ENCODE data around the gene S100A5.
"Not testable (repeated sequence)": the region's sequence is repeated elsewhere in the genome, so short reads cannot be mapped to it uniquely, and the experiment has no call there.

S100A5 gene

DNA sequence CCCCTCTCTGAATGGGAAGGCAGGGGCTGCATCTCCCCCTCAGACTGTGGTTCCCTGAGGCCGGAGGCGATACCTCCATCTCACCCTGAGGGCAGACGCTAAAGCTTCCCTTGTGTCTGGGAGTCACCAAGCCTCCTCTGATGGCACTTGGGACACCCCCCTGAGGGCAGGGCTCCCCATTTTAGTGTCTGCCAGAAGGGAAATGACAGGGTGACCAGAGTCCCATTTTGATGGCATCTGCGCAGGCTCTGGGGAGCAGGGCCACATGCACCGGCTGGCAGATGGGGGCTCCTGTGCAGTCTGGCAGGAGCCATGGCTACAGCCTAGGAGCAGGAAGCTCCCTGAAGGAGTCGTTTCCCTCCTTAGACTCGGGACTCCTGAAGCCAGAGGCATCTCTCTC, 23.3 kb upstream of the S100A5 start:
- ATAC-seq (replicated peaks; ENCODE audit: extremely low read depth, poor library complexity, severe bottlenecking) = no peak
- Mint-ChIP-seq H3K36me3 (ENCODE audit: insufficient read depth) (peaks cover 3% of the 10 kb centered on the region), H3K9me3 (no peaks in the 10 kb centered on the region), H3K4me1 (peaks cover 28% of the 10 kb centered on the region), H3K4me3 (no peak overlapping the region), H3K27ac (ENCODE audit: low read depth) (no peak overlapping the region), H3K27me3 (no peaks in the 10 kb centered on the region)
- no peak for DNase-seq (ENCODE audit: low spot score in 2 of 2)

DNA sequence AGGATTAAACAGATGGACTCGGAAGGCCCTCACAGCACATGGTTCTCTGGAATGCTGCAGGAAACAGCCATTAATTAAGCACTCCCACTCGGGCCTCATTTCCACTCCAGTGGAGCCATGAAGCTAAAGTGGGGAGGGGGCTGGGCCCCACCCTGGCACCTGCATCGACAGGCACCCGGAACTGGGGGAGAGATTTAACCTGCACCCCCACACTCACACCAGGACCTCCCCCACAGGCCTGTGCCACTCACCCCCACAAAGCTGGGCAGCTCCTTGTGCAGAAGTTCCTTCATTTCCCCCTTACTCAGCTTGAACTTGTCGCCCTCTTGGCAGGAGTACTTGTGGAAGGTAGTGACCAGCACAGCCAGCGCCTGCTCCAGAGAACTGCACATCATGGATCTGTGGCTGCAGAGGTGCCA, 22.8 kb upstream of the S100A5 start:
- no peak for ATAC-seq (replicated peaks; ENCODE audit: extremely low read depth, poor library complexity, severe bottlenecking)
- no peak for DNase-seq (ENCODE audit: low spot score in 2 of 2)
- H3K4me3 Mint-ChIP-seq = no peak overlapping the region
- peaks cover 1% of the 10 kb centered on the region for H3K36me3 Mint-ChIP-seq (ENCODE audit: insufficient read depth)
- no peaks in the 10 kb centered on the region for H3K9me3 Mint-ChIP-seq
- no peaks in the 10 kb centered on the region for H3K27me3 Mint-ChIP-seq
- peaks cover 24% of the 10 kb centered on the region for H3K4me1 Mint-ChIP-seq
- no peak overlapping the region for H3K27ac Mint-ChIP-seq (ENCODE audit: low read depth)

DNA sequence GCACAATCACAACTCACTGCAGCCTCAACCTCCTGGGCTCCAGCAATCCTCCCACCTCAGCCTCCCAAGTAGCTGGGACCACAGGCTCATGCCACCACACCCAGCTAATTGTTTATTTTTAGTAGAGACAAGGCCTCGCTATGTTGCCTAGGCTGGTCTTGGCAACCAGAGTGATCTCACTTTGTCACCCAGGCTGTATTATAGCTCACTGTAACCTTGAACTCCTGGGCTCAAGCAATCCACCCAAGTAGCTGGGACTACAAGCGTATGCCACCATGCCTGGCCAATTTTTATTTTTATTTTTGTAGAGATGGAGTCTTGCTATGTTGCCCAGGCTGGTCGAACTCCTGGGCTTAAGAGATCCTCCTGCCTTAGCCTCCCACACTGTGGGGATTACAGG, 21.3 kb upstream of the S100A5 start:
- not testable (repeated sequence) for H3K27ac Mint-ChIP-seq (ENCODE audit: low read depth); ATAC-seq (replicated peaks; ENCODE audit: extremely low read depth, poor library complexity, severe bottlenecking); H3K9me3 Mint-ChIP-seq; H3K4me3 Mint-ChIP-seq; H3K36me3 Mint-ChIP-seq (ENCODE audit: insufficient read depth); DNase-seq (ENCODE audit: low spot score in 2 of 2); H3K27me3 Mint-ChIP-seq
- peaks cover 14% of the 10 kb centered on the region for H3K4me1 Mint-ChIP-seq

DNA sequence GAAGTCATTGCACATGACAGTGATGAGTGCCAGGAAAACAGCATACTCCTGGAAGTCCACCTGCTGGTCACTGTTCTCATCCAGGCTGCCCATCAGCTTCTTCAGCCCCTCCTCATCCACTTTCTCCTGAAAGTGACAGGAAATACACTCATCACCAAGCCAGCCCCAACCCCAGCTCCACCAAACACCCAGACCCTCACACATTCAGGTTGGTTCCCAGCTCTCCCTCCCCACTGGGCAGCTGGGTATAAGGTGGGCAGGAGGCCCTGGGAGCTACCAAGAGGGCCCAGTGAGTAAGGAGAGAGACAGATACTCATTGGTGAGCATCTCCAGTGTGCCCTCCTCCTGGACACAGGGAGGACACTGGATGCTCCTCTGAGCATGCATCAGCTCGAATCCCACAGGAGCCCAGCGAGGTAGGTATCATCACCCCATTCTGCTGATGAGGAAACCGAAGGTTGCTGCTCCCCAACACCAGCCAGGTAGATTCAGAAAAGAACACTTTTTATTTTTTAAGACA, 20.8 kb upstream of the S100A5 start:
- DNase-seq (ENCODE audit: low spot score in 2 of 2) (no peak), ATAC-seq (replicated peaks; ENCODE audit: extremely low read depth, poor library complexity, severe bottlenecking) (no peak)
- H3K4me1 Mint-ChIP-seq = peaks cover 9% of the 10 kb centered on the region
- H3K27ac Mint-ChIP-seq (ENCODE audit: low read depth) = no peak overlapping the region
- peaks cover 1% of the 10 kb centered on the region for H3K36me3 Mint-ChIP-seq (ENCODE audit: insufficient read depth)
- H3K27me3 Mint-ChIP-seq = no peaks in the 10 kb centered on the region
- no peak overlapping the region for H3K4me3 Mint-ChIP-seq
- no peaks in the 10 kb centered on the region for H3K9me3 Mint-ChIP-seq

DNA sequence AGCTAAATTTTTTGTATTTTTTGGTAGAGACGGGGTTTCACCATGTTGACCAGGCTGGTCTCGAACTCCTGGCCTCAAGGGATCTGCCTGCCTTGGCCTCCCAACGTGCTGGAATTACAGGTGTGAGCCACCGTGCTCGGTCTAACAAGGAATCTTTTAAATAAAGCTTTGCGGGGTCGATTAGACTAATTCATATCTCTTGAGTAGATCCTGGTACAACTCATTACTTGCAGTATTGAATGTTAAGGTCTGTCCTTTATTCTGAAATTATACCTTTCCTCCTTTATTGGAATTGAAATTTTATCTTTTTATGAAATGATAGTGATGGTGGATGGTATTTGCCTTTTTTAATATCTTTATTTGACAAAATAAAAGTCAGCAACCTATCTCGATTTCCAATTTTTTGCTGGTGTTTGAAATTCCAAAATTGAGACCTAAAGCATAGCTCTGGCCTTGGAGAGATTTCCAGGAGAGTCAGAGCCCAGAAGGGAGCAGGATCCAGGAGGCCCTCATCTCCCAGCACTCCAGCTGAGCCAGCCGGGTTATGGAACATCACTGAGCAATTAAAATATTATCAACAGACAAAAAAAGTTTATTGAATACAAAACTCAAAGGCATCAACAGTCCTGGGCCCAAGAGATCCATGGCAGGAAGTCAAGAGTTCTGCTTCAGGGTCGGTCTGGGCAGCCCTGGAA, 20.2 kb upstream of the S100A5 start:
- ATAC-seq (replicated peaks; ENCODE audit: extremely low read depth, poor library complexity, severe bottlenecking) (no peak), DNase-seq (ENCODE audit: low spot score in 2 of 2) (no peak)
- Mint-ChIP-seq H3K36me3 (ENCODE audit: insufficient read depth) (peaks cover under 1% of the 10 kb centered on the region), H3K4me3 (no peak overlapping the region), H3K27me3 (no peaks in the 10 kb centered on the region), H3K9me3 (no peaks in the 10 kb centered on the region), H3K27ac (ENCODE audit: low read depth) (no peak overlapping the region), H3K4me1 (peaks cover 5% of the 10 kb centered on the region)

DNA sequence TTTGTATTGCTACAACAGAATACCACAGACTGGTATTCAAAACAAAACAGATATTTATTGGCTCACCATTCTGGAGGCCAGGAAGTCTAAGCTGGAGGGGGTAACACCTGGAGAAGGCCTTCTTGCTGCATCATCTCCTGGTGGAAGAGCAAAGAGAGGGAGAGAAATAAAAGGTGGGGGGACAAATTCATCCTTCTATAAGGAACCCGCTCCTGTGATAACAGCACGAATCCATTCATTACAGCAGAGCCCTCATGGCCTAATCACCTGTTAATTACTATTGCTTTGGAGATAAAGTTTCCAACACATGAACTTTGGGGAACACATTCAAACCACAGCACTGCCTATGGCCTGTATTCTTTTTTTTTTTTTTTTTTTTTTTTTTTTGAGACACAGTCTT, 19.5 kb upstream of the S100A5 start:
- ATAC-seq (replicated peaks; ENCODE audit: extremely low read depth, poor library complexity, severe bottlenecking) (no peak), DNase-seq (ENCODE audit: low spot score in 2 of 2) (no peak)
- Mint-ChIP-seq H3K36me3 (ENCODE audit: insufficient read depth) (no peaks in the 10 kb centered on the region), H3K27ac (ENCODE audit: low read depth) (no peak overlapping the region), H3K4me1 (no peaks in the 10 kb centered on the region), H3K4me3 (no peak overlapping the region), H3K27me3 (no peaks in the 10 kb centered on the region), H3K9me3 (no peaks in the 10 kb centered on the region)

DNA sequence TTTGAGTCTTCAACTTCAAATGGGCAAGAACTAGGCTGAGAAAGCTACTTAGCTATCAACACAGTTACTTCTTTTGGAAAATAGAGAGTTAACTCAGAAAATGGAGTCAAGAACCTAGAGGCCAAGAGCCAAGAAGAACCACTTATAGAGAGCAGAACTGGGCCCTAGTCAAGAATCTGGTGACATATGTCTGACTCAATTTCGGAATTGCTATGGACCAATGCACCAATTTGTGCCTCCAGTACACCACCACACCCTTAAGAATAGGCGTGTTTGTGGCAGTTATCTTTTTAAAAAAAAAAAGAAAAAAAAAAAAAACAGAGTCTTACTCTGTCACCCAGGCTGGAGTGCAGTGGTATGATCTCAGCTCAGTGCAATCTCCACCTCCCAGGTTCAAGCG, 17.1 kb upstream of the S100A5 start:
- H3K36me3 Mint-ChIP-seq (ENCODE audit: insufficient read depth) = no peaks in the 10 kb centered on the region
- ATAC-seq (replicated peaks; ENCODE audit: extremely low read depth, poor library complexity, severe bottlenecking) (no peak), DNase-seq (ENCODE audit: low spot score in 2 of 2) (no peak)
- no peaks in the 10 kb centered on the region for H3K27me3 Mint-ChIP-seq
- no peaks in the 10 kb centered on the region for H3K9me3 Mint-ChIP-seq
- no peak overlapping the region for H3K27ac Mint-ChIP-seq (ENCODE audit: low read depth)
- H3K4me3 Mint-ChIP-seq = no peak overlapping the region
- H3K4me1 Mint-ChIP-seq = no peaks in the 10 kb centered on the region

DNA sequence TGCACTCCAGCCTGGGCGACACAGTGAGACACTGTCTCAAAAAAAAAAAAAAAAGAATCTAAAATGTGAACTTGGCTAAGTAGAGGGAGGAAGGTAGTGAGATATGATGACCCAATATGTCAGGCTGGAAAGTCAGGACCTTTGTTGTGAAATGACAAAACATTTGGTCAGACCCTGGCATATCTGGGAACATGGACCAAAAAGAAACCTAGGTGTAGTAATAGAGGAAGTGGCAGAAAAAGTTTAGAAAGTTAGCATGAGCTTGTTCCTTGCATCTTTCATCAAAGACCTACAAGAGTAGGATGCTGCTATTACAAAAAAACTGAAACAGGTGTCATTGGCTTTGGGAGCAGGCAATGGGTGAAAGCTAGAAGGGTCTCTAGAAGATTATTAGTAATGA, 15.6 kb upstream of the S100A5 start:
- Mint-ChIP-seq H3K4me3 (no peak overlapping the region), H3K27ac (ENCODE audit: low read depth) (no peak overlapping the region), H3K9me3 (no peaks in the 10 kb centered on the region), H3K36me3 (ENCODE audit: insufficient read depth) (no peaks in the 10 kb centered on the region), H3K4me1 (no peaks in the 10 kb centered on the region), H3K27me3 (no peaks in the 10 kb centered on the region)
- DNase-seq (ENCODE audit: low spot score in 2 of 2) (no peak), ATAC-seq (replicated peaks; ENCODE audit: extremely low read depth, poor library complexity, severe bottlenecking) (no peak)

DNA sequence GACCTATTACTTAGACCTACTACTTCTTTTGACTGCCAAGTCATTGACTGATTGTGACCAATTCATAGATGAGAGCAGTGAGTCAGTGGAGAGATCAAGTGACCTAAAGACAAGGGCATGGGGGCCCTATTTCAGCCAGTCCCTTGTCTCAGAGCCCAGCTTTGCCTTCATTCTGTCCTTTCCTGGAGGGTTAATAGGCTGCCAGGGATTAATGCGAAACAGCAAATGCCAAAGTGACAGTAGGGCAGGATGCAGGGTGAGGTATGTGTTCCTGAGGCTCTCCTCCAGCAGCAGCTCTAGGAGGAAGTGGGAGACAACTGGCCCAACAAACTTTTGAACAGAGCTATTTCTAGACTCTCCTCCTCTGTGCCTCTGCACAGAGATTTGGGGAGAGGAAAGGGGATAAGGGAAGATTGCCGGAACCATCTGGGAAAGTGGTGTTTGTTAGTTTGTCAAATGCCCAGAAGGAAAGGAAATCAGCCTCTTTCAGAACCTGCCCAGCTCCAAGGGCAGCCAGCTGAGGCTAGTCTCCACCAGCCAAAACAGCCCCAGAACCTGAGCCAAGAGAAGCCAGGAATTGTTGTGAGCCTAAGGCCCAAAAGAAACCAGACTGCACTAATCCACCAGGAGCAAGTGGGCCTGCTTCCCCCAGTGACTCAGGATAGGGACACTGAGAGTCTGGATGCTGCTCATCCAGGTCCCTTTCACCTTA, 13.3 kb upstream of the S100A5 start:
- Mint-ChIP-seq H3K4me1 (no peaks in the 10 kb centered on the region), H3K27ac (ENCODE audit: low read depth) (no peak overlapping the region), H3K4me3 (no peak overlapping the region), H3K27me3 (no peaks in the 10 kb centered on the region), H3K9me3 (no peaks in the 10 kb centered on the region), H3K36me3 (ENCODE audit: insufficient read depth) (no peaks in the 10 kb centered on the region)
- ATAC-seq (replicated peaks; ENCODE audit: extremely low read depth, poor library complexity, severe bottlenecking) (no peak), DNase-seq (ENCODE audit: low spot score in 2 of 2) (no peak)

DNA sequence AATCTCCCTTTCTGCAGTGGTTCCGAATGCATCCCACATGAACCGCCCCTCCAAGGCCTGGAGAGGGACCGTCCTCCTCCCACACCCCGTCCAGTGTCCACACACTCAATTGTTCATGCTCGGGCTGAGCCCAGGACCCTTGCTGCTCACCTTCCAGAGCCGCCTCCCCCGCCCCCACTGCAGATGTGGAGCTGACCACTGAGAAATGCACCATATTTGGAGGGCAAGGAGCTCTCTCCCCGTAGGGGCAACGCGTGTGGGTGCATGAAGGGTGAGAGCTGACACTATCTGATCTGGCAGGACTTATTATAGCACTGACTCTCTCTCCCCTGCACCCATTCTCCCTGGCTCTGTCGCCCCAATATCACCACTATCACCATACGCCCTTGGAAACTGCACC, 12.4 kb upstream of the S100A5 start:
- DNase-seq (ENCODE audit: low spot score in 2 of 2) (no peak), ATAC-seq (replicated peaks; ENCODE audit: extremely low read depth, poor library complexity, severe bottlenecking) (no peak)
- Mint-ChIP-seq H3K27me3 (no peaks in the 10 kb centered on the region), H3K36me3 (ENCODE audit: insufficient read depth) (no peaks in the 10 kb centered on the region), H3K4me3 (no peak overlapping the region), H3K4me1 (no peaks in the 10 kb centered on the region), H3K27ac (ENCODE audit: low read depth) (no peak overlapping the region), H3K9me3 (no peaks in the 10 kb centered on the region)

DNA sequence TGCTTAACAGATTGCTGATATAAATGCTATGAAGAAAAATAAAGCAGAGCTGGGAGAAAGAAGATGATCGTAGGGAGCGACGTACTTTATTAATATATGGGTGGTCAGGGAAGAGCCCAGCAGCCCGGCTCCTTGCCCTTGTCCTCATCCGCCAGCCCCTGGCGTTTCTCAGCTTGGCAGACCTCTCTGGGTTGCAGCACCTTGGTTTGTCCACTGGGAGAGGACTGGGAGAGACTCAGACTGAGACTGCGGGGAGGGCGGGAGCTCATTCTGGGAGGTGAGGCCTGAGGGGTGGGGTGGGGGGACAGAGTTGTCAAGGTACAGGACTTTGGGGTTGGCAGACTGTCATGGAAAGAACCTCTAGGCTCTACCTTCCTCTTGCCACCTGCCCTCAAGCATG, 11.6 kb upstream of the S100A5 start:
- no peak overlapping the region for H3K4me3 Mint-ChIP-seq
- DNase-seq (ENCODE audit: low spot score in 2 of 2) (no peak), ATAC-seq (replicated peaks; ENCODE audit: extremely low read depth, poor library complexity, severe bottlenecking) (no peak)
- no peaks in the 10 kb centered on the region for H3K4me1 Mint-ChIP-seq
- H3K27me3 Mint-ChIP-seq = no peaks in the 10 kb centered on the region
- no peak overlapping the region for H3K27ac Mint-ChIP-seq (ENCODE audit: low read depth)
- H3K36me3 Mint-ChIP-seq (ENCODE audit: insufficient read depth) = no peaks in the 10 kb centered on the region
- no peaks in the 10 kb centered on the region for H3K9me3 Mint-ChIP-seq

DNA sequence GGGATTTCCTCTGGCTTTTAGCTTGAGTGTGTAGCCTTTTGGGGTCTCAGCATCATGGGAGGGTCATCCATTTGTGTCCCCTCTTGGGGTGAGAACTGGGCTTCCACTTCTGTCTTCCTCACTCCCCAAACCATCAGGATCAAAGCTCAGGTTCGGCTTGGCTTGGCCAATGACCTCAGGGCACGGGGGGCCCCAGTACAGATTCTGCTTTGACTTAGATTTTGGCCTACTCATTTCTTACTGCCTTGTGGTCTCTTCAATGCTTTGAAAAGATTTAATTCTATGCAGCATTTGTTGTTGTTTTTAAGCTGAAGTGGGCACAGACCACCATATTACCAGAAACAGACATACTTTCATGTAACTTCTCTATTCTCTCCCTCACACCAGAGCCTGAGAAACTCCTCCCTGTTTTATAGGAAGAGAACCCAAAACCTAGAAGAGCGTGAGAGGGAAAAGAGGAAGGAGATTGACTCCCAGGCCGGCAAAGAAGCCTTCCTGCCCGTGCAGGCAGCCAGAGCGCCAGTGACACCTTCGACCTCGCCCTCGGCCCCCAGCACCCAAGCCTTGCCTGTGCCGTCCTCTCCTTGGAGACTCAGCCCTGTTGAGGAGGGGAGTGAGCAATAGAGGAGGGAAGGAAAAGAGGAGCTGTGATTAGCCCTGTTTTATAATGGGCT, 10.2 kb upstream of the S100A5 start:
- no peaks in the 10 kb centered on the region for H3K27me3 Mint-ChIP-seq
- no peak overlapping the region for H3K27ac Mint-ChIP-seq (ENCODE audit: low read depth)
- H3K36me3 Mint-ChIP-seq (ENCODE audit: insufficient read depth) = no peaks in the 10 kb centered on the region
- H3K9me3 Mint-ChIP-seq = no peaks in the 10 kb centered on the region
- DNase-seq (ENCODE audit: low spot score in 2 of 2) (no peak), ATAC-seq (replicated peaks; ENCODE audit: extremely low read depth, poor library complexity, severe bottlenecking) (no peak)
- H3K4me1 Mint-ChIP-seq = peaks cover 9% of the 10 kb centered on the region
- no peak overlapping the region for H3K4me3 Mint-ChIP-seq

DNA sequence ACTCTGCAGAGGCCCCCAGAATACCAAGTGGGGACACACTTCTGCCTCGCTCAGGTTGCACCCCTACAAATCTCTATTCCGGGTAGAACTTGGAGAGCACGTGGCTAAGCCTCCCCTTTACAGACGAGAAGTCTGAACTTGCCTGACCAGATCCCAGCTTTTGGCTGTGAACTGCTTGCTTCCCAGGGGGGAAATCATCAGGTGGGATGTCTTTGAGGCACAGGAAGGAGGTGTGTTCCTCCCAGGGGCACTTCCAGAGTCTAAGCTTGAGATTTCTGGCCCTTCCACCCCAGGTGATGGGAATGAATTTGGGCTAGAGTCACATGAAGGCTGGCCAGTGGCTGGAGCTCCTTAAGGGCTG, 9.6 kb upstream of the S100A5 start:
- Mint-ChIP-seq H3K9me3 (no peaks in the 10 kb centered on the region), H3K36me3 (ENCODE audit: insufficient read depth) (peaks cover 3% of the 10 kb centered on the region), H3K4me1 (peaks cover 15% of the 10 kb centered on the region), H3K27ac (ENCODE audit: low read depth) (no peak overlapping the region), H3K27me3 (no peaks in the 10 kb centered on the region), H3K4me3 (no peak overlapping the region)
- DNase-seq (ENCODE audit: low spot score in 2 of 2) = no peak
- ATAC-seq (replicated peaks; ENCODE audit: extremely low read depth, poor library complexity, severe bottlenecking) = no peak

All from central memory CD8-positive, alpha-beta T cell (primary cell).